GF-D8 (cell line): ENCODE measurements around the gene IL25.
"Not testable (repeated sequence)": the region's sequence is repeated elsewhere in the genome, so short reads cannot be mapped to it uniquely, and the experiment has no call there.

Experiments used
- DNase-seq: peaks from one replicate; lab custom pipeline; 2025; lab: John Stamatoyannopoulos, UW

Gene IL25

DNA sequence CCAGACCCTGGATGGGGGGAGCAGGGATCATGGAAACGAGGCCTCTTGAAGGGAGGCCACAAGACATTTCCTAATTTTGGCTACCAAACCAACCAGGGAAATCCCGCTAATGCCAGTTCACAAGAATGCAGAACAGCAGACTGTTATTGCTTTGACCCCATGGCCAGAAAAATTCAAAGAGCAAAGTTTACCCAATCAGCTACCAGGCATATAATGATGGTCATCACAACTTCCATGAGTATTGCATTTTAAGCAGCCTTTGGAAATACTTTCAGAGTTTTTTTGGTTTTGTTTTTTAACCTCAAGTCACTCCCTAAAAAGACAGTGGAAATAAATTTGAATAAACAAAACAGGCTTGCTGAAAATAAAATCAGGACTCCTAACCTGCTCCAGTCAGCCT, at the start of gene IL25:
Gene IL25, plus strand, starts transcription at position 301 of the 400 bp plus-strand sequence.
- no peak for DNase-seq

DNA sequence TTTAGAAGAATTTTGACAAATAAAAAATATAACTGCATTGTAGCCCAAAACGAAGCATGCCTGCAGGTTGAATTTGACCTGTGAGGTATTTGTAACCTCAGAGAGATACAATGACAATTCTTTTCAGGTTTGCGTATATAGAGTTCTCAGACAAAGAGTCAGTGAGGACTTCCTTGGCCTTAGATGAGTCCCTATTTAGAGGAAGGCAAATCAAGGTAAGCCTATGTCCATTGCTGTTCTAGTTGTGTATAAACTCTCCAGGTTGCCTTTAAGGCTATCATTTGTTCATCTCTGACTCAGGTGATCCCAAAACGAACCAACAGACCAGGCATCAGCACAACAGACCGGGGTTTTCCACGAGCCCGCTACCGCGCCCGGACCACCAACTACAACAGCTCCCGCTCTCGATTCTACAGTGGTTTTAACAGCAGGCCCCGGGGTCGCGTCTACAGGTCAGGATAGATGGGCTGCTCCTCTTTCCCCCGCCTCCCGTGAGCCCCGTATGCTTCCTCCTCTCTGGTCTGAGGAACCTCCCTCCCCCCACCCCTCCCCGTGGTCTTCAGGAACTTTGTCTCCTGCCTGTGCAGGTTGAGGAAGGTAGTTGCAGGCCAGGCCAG, 48.7 kb upstream of the IL25 start:
- no peak for DNase-seq

DNA sequence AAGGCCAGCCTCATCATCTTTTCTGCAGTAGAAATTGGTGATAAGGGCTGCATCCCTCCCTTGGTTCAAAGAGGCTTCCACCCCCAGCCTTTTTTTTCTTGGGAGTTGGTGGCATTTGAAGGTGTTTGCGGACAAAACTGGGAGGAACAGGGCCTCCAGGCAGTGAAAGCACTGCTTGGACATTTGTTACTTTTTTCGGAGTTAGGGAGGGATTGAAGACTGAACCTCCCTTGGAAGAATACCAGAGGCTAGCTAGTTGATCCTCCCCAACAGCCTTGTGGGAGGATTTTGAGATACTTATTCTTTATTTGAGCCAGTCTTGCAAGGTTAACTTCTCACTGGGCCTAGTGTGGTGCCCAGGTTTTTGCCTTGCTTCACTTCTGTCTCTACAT, 48.2 kb upstream of the IL25 start:
- DNase-seq: no peak

DNA sequence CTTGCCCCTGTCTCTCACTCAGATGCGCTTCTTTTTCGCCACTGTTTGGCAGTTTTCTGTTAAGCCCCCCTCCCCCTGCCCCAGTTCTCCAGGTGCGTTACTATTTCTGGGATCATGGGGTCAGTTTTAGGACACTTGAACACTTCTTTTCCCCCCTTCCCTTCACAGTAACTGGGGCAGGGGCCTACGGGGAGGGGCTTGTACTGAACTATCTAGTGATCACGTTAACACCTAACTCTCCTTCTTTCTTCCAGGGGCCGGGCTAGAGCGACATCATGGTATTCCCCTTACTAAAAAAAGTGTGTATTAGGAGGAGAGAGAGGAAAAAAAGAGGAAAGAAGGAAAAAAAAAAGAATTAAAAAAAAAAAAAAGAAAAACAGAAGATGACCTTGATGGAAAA, 47.6 kb upstream of the IL25 start:
- DNase-seq: no peak

DNA sequence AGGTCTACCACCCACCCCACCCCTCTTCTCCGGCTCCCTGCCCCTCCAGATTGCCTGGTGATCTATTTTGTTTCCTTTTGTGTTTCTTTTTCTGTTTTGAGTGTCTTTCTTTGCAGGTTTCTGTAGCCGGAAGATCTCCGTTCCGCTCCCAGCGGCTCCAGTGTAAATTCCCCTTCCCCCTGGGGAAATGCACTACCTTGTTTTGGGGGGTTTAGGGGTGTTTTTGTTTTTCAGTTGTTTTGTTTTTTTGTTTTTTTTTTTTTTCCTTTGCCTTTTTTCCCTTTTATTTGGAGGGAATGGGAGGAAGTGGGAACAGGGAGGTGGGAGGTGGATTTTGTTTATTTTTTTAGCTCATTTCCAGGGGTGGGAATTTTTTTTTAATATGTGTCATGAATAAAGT, 46.9 kb upstream of the IL25 start:
- DNase-seq: not testable (repeated sequence)

DNA sequence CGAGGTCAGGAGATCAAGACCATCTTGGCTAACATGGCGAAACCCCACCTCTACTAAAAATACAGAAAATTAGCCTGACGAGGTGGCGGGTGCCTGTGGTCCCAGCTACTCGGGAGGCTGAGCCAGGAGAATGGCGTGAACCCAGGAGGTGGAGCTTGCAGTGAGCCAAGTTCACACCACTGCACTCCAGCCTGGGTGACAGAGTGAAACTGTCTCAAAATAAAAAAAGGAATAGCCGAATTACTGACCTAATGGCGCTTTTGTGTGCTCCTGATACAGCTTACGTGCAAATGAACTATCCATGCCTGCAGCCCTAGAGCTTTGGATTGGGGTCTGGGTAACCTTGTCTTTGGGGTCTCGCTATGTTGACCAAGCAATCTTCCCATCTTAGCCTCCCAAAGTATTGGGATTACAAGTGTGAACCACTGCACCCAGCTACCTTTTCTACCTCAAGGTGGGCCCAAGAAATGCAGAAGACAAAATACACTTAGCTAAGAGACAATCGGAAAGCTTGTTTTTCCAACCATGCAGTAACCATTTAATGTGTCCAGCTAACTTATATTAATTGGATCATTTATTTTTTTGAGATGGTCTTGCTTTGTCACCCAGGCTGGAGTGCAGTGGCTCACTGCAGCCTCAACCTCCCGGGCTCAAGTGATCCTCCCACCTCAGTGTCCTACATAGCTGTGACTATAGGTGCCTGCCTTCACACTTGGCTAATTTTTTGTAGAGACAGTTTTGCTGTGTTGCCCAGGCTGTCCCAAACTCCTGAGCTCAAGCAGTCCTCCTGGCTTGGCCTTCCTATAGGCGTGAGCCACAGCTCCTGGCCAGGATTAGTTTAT, 45.9 kb upstream of the IL25 start:
- no peak for DNase-seq

DNA sequence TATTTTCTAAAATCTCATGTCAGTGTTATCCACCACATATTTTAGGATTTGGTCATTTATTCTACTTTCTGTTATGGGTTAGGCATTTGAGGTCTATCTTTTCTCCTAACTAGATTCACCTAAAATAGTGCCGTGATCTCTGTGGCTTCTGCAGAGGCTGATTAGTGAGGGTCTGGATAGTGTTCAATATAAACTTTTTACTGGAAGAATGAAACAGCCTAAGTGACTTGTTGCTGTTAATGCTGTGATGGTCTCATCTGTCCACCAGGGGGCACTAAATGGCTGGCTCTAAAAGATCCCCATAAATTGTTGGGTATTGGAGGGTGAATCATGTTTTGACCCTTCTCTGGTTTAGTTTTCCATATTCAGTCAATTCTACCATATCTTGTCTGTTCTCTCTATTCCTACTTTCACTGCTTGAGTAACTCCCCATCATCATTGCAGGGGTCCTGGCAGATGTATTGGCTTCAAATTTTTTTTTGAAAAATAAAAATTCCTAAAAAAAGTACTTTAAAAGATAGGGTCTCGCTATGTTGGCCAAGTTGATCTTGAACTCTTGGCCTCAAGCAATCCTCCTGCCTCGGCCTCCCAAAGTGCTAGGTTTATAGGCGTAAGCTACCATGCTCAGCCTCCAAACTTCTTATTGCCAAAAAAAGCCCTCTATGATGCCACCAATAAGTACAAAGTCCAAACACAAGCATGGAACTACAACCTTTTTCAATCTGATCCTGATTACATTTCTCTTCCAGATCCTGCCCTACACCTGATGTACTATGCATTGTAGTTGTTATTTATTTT, 44.5 kb upstream of the IL25 start:
- DNase-seq: peak; percentile 5

DNA sequence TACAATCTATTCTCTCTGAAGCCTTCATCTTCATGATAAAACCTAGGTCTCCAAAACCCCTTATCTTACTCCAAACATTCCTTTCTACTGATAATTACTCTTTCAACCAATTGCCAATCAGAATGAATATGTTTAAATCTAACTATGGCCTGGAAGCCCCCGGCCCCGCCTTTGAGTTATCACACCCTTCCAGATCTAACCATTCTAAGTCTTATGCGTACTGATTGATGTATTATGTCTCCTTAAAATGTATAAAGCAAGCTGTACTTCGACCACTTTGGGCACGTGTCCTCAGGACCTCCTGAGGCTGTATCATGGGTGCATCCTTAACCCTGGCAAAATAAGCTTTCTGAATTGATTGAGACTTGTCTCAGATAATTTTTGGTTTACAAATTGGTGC, 37.0 kb upstream of the IL25 start:
- DNase-seq: no peak

DNA sequence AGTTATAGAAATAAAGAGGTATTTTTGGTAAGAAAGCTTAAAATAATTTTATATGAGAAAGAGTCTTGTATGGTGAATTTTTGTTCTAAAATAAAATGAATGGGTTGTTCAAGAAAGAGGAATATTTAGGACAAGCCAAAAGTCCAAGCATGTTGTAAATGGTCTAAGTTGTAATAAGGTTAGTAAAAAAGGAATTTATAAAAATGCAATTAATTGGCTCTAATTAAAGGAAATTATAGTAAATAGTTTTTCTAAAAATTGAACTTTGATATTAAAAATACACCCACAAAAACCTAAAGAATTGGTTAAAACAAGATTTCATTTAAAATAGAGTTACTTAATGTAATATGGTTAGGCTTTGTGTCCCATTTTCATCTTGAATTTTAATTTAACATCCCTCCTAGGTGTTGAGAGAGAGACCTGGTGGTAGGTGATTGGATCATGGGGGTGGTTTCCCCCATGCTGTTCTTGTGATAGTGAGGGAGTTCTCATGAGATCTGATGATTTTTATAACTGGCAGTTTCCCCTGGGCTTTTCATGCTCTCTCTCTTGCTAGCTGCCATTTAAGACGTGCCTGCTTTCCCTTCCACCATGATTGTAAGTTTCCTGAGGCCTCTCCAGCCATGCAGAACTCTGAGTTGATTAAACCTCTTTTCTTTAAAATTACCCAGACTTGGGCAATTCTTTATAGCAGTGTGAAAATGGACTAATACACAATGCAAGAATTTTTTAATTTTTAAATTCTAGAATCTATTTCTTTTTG, 32.9 kb upstream of the IL25 start:
- no peak for DNase-seq

DNA sequence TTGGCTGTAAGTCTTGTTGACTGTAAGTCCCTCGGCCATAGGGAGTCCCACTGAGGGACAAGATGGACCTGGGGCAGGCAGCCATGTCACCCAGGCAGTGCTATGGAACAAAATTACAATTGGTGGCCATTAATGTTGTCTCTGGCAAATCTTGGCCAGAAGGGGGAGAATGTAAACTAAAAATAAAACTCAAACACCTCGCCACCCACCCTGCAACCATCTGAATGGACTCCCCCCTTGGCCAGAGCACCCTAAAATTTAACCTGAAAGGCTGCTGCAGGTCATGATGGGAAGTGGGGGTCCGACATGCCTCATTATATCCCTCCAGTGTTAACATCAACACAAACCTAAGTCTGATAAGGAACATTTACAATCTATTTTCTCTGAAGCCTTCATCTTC, 28.1 kb upstream of the IL25 start:
- no peak for DNase-seq

DNA sequence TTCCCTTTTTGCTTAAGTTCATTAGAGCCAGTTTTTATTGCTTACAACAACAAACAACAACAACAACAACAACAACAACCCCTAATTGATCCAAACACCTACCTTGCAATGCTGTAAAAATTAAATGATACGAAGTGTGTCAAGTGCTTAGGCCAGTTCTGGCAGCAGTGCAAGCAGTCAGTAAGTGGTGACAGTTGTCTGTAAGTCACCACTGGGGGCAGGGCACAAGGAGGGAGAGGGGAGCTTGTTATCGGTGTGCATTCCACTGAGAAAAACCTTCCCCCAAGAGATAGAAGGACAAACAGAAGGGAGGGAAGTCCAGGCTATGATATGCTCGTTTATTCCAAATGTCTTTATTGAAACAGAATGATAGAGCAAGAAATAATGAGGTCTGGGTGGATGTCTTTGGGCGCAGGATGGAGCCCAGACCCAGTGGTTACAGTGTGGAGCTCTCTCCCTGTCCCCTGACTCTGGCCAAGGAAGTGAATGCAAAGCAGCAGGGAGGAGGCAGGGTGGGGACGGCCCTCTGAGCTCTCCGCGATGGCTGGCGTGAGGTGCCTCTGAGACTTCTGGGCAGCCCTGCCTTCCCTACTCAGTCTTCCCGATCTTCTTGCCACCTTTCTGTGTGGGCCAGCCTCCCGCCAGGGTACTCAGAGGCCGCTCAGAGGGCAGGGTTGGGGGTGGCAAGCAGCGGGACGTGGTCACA, 26.5 kb upstream of the IL25 start:
- no peak for DNase-seq

DNA sequence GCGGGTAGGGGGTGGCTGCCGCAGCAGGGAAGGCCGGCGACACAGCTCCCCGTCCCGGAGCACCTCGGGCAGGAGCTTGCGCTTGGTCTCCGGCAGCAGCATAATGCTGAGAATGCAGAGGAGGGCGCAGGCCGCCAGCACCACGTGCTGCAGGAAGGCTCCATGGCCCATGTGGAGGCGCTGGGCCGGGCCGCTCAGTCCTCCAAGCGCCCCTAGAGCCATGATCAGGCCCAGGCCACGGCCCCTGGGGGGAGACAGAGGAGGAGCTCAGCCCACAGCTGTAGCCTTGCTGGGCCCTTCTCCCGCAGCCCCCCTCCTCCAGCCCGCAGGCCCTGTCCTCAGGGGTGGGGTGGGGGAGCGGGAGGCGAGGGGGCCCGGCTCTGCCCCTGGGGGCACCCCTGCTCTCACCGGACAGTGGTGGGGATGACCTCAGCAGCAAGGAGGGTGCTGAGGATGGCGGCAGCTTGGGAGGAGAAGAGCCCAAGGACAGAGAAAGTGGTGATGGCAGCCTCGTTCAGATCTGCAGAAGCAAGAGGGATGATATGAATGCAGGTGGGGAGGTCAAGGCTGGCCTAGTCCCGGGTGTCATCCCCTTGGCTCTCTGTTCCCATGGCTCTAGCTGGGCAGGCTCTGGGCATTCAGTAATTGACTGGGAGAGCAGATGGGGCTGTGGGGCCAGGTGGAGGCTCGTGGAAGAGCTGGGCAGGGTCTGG, 25.8 kb upstream of the IL25 start:
- DNase-seq: no peak

DNA sequence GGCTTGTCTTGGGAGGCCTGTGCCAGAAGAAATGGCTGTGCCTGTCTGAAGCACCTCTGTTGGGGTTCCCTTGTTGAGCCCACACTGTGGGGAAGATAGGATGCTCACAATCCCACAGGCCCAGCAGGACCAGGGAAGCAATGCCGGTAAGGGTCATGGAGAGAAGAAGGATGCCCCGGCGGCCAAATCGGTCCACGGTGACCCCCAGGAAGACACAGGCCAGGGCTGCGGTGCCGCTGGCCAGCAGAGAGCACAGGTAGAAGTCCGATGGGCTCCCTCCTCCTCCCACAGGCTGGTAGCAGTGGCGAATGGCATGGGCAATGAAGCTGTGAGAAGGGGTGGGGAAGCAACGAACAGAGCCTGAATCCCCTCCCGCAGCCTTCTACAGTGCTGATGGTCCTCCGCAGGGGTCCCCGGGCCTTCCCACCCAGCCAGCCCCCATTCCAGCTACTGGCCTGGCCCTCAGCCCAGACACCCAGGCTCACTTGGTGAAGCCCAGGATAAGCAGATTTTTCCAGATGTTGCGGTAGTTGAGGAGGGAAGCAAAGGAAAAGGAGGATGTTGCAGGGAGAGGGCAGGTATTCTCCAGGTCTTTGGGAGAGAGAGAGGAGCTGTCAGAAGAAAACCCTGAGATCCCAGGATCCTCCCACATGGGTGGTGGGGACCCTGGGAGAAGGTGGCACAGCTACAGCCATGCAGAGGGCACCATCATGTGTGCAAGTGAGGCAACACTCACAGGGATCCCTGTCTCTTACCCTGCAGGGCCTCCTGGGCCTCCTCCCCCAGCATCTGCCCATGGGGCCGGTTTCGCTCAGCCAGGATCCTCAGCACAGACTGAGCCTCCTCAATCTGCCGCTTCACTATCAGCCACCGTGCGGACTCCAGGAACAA, 25.0 kb upstream of the IL25 start:
- no peak for DNase-seq

DNA sequence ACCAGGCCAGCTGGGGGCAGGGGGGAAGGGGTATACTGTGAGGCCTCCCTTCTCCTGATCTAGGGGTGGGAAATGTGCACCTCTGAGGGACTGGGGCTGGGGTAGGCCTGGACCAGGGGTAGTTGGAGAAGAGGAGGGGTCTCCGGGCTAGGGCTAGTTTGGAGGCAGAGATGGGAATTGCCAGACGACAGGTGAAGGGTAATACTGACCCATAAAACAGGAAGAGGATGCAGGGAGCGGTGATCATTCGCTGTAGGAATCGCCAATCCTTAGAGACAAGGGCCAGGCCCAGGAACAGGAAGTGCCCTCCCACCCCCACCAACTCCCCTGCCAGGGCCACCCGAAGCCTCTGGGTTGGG, 24.3 kb upstream of the IL25 start:
- DNase-seq: no peak

DNA sequence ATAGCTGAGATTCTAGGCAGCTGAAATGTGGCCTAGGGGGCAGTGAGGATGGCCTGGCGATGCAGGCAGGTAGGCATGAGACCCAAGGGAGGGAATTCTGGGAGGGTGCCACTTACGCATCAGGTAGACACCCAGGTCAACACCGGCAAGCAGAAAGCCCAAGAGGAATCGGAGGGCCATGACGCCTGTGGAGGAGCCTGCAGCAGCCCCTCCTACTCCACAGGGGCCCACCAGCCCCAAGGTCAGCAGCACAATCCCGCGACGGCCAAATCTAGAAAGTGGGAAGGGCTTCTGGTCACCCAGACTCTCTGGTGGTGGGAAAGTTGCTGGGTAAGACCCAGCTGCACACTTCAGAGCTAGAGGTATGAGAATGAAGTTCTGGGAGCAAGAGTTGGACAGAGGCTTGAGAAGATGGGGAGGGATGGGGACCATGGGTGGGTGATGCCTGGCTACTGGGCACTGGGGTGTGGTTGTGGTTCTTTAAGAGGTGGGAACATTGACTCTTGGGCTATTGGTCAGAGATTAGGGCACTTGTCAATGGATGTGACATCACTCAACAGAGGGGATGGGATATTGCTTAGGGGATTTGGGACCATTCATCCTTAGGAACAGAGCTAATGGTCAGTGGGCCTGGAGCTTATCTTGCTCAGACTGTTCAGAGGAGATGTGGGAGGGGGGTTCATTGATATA, 23.3 kb upstream of the IL25 start:
- DNase-seq: no peak

DNA sequence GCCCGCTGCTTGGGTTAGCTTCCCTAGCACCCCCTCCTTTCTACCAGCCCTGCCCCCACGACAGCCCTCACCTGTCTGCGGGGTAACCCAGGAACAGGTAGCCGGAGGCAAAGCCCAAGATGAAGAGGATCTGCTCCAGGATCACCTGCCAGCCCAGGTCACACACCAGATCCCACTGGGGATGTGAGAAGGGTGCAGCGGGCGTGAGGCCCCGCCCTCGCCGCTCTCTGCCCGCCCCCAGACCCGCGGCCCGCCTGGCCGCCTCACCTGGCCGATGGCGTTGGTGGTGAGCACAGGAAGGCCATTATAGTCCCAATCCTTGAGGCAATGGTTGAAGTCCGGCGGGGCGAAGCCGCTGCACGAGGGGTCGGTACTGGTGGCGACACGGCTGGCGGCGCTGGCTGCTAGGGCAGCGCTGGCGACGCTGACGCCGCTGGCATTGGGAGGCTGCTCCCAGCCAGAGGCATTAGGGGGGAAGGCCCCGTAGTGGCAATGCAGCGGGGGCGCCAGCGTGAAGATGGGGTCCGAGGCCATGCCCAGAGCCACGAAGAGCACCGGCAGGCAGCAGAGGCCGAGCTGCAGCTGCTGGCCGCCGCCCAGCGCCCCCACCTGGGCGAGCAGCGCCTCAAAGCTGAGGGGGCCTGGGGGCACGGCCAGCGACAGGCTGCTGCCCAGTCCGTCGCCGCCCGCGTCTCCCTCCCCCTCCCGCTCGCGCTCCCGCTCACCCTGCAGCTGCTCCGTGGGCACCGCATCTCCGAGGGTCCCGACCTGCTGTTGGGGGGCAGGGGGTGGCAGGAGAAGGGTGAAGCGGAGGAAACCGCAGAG, 20.7 kb upstream of the IL25 start:
- no peak for DNase-seq

DNA sequence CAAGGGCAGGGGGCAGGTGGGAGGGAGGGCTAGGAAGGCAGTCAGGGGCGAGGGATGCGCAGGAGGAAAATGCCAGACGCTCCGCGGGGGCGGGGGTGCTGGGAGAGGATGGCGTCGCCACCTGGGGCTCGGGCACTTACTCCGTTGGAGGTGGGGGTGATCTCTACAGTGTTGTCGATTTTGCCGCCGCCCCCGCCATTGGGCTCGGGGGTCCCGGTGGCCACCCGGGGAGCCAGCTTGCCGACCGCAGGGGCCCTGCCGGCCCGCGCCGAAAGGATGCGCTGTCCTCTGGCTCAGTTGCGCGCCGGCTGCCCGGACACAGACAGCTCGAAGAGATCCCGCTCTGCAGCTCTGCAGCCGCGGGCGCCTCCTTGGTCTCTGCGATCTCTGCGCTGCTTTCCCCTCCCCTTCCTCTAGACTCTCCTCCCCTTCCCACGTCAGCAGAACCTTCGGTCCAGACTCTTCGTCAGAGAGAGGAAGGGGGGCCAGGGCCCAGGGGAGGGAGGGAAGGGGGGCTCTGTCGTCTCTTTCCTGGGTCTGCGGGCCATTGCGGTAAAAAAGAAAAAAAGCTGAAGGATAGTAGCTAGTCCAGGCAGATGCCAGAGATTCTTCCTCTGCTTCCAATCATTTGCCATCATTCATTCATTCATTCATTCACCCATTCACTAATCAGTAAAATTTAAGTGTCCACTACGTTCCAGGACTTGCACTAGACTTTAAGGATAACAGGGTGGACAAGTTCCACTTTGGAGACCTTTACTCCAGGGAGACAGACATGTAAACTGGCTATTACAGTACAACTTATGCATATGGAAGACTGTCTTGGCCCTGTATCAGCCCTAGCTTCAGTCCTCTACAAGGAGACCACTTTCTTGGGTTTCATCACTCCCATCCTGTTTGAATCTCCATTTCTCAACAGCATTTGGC, 19.8 kb upstream of the IL25 start, which contains the start of gene SLC22A17:
Gene SLC22A17, minus strand, starts transcription at position 382 of the 927 bp plus-strand sequence.
- no peak for DNase-seq
